ENCODE measurements around the gene SMCO1.
"Not testable (repeated sequence)": the region's sequence is repeated elsewhere in the genome, so short reads cannot be mapped to it uniquely, and the experiment has no call there.

SMCO1 gene

GRCh38 chr3:196519718-196520082 lies 4.6 kb upstream of the SMCO1 start:
- DNase-seq: no peak

- peak; percentile 55 for DNase-seq
Measured at GRCh38 chr3:196518966-196519717, 4.0 kb upstream of the SMCO1 start.

DNA sequence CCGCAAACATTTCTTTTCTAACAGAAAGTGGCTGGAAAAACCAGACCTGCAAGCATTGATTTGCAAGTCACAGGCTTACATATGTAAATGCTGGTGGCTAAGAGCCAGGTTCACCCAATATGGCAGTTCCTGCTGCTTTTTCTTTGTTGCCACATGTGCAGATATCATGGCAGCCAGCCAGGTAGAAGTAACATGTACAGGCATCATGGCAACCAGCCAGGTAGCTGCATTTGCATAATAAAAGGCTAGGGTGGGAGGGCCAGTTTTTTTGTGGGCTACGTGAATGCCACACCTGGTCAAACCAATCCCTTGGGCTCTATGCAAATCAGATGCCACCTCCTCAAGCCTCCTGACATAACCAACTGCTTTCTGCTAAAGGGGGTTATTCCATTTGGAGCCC lies 2.8 kb upstream of the SMCO1 start:
- no peak for DNase-seq

DNA sequence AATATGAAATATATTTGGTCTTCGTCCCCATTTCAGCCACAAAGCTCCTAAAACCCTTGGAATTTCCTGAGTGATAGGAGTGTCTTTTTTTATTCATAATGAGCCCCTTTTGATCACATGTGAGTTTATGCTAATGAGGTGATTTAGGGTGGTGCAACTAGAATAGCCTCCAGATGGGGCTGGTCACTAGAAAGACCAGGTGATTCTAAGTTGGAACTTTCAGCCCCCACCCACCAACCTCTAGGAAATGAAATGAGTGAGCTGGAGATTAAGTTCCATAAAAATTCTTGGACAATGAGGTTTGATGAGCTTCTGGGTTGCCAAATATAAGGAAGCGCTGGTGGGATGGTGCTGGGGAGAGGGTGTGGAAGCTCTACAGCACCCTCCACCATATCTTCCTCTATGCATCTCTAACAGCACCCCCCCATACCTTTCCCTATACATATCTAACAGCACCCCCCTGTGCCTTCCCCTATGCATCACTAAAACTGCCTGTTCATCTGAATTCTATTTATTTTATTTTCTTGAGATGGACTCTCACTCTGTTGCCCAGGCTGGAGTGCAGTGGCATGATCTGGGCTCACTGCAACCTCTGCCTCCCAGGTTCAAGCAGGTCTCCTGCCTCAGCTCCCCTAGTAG lies 2.1 kb upstream of the SMCO1 start:
- DNase-seq: no peak

GRCh38 chr3:196514350-196514716 lies 813 bp downstream of the SMCO1 start:
- DNase-seq: no peak

- no peak for DNase-seq
Measured at GRCh38 chr3:196513697-196514349, 1.3 kb downstream of the SMCO1 start.

GRCh38 chr3:196511646-196512425 lies 3.3 kb downstream of the SMCO1 start:
- DNase-seq: not testable (repeated sequence)

DNA sequence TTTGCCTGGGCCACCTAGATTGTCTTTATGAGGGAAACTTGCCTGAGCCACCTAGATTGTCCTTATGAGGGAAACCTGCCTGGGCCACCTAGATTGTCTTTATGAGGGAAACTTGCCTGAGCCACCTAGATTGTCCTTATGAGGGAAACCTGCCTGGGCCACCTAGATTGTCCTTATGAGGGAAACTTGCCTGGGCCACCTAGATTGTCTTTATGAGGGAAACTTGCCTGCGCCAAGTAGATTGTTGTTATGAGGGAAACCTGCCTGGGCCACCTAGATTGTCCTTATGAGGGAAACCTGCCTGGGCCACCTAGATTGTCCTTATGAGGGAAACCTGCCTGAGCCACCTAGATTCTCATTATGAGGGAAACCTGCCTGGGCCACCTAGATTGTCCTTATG lies 4.0 kb downstream of the SMCO1 start:
- not testable (repeated sequence) for DNase-seq

GRCh38 chr3:196506687-196507086 lies 8.5 kb downstream of the SMCO1 start:
- DNase-seq: no peak

GRCh38 chr3:196504556-196504955 lies 10.6 kb downstream of the SMCO1 start:
- no peak for DNase-seq

DNA sequence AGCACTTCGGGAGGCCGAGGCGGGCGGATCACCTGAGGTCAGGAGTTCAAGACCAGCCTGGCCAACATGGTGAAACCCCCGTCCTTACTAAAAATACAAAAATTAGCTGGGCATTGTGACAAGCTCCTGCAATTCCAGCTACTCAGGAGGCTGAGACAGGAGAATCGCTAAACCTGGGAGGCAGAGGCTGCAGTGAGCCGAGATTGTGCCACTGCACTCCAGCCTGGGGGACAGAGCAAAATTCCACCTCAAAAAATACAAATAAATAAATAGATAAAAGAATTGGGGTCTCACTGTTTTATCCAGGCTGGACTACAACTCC lies 11.1 kb downstream of the SMCO1 start:
- DNase-seq: not testable (repeated sequence)

DNA sequence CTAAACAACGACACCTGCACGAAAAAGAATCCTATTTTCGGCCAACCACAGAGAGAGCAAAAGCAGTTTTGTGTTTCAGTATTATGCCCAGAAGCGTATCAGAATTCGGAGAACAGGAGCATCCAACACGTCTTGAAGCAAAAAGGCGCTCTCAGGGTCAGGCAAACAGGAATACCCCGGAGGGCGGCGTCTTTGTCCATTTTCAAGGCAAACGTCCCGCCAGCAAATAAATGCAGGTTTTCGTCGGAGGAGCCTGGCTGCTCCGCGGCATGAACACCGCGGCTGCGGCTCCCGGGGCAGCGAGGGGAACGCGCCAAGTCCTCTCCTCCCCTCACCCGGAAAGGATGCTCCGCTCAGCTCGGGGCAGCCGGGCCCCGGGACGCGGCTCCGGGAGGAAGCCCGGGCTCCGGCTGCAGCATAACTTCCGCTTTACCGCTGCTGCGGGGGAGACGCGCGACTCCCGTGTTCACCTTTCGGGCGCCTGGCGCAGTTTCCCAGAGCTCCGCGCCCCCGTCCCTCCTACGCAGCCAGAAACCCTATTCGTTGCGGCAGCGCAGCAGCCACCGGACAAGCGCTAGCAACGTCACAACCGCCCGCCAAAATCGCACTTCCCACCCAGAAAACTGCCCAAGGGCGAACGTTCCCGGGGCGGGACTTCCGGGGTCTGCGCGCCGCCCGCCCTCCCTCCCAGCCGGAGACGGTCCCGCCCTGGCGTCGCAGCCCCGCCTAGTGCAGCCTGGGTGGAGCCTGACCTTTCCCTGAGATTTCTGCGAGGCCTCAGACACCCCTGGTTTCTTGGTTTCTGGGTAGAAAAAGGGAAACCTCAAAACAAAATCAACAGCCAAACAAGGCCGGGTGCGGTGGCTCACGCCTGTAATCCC lies 11.7 kb downstream of the SMCO1 start, which contains the start of gene RNF168:
Gene RNF168 (minus strand): TSS at position 573 of the 881 bp plus-strand sequence. CDS start 595 bp downstream, outside the sequence.
- peak; percentile 96 for DNase-seq

GRCh38 chr3:196502775-196503195 lies 12.4 kb downstream of the SMCO1 start:
- peak; percentile 89 for DNase-seq

DNA sequence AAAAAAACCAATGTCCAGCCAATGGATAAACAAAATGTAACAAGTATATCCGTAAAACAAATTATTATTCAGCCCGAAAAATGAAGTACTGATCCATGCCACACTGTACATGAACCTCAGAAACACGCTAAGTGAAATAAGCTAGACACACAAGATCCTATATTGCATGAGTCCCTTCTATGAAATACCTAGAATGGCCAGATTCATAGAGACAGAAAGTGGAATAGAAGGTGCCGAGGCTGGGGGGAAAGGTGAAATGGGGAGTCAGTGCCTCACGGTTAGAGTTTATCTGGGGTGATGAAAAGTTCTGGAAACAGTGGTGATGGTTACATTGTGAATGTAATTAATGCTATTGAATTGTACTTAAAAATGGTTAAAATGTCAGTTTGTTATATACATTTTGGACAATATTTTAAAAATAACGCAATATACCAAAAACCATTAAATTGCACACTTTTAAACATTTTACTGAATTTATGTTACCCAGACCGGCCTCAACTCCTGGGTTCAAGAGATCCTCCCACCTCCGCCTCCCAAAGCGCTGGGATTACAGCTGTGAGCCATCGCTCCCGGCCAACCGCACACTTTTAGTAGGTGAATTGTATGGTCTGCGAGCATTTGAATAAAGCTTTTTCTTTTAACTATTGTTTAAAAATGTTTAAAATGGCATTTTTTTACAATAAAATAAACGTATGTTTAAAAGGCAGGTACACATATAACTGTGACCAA lies 13.7 kb downstream of the SMCO1 start:
- DNase-seq: peak; percentile 42

GRCh38 chr3:196499807-196500524 lies 15.2 kb downstream of the SMCO1 start:
- no peak for DNase-seq

DNA sequence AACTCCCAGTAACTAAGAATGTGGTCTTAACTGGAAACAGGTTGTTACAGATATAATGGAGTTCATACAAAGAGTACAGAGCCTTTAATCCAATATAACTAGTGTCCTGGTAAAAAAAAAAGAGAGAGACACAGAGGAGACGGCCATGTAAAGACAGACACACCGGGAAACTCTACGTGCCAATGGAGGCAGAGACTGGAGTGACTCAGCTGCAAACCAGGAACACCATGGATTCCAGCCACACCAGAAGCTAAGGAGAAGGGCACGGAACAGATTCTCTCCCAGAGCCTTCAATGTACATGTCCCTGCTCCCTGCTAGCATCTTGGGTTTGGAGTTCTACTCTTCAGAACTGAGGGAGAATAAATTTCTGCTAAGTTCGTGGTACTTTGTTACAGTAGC lies 16.1 kb downstream of the SMCO1 start:
- peak; percentile 40 for DNase-seq

GRCh38 chr3:196498297-196498696 lies 16.8 kb downstream of the SMCO1 start:
- no peak for DNase-seq

GRCh38 chr3:196496183-196496582 lies 19.0 kb downstream of the SMCO1 start:
- DNase-seq: no peak

DNA sequence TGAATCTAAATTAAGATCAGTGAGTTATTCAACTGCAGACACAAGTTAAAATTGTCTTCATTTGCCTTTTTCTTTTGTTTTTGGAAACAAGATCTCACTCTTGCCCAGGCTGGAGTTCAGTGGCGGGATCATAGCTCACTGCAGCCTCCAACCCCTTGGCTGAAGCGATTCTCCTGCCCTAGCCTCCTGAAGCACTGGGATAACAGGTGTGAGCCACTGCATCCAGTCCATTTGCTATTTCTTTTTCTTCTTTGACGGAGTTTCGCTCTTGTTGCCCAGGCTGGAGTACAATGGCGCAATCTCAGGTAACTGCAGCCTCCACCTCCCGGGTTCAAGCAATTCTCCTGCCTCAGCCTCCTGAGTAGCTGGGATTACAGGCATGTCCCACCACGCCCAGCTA lies 21.9 kb downstream of the SMCO1 start:
- no peak for DNase-seq

DNA sequence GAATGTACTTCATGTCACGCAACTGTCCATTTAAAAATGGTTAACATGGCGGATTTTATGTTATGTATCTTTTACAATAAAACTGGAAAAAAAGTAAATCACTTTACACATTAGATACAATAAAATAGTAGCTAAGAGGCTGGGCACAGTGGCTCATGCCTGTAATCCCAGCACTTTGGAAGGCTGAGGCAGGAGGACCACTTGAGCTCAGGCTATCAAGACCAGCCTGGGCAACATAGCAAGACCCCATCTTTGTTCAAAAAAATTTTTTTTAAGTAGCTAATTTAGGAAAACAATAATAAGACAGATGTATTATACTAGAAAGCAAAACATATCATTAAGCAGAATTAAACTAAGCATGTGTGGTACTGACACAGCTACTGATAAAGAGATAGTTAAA lies 23.1 kb downstream of the SMCO1 start:
- DNase-seq: no peak

GRCh38 chr3:196489747-196490146 lies 25.4 kb downstream of the SMCO1 start:
- no peak for DNase-seq
